GM10248 (cell line): ENCODE measurements around the gene GDF10.

Source experiments
- CTCF ChIA-PET: fragments of 300-600 bp; sonication (Branson Sonifier 250); formaldehyde crosslinking; extraction: SDS; loops from one replicate; lab custom pipeline; 2021; ENCODE audit warnings: antibody characterized with exemption; lab: Yijun Ruan, JAX
- POLR2A ChIA-PET: fragments of 350-650 bp; sonication (Branson Sonifier 250); formaldehyde crosslinking; extraction: SDS; loops from one replicate; lab custom pipeline; 2020; ENCODE audit warnings: antibody characterized with exemption; lab: Yijun Ruan, JAX
- DNase-seq: peaks from one replicate; pipeline ENCODE4 v3.0.0; 2012; ENCODE audit errors: extremely low spot score
- CTCF ChIP-seq: IDR thresholded peaks from 2 replicates; pipeline ENCODE4 v1.5.1; 2012; ENCODE audit warnings: mild to moderate bottlenecking, low read depth; ENCODE audit errors: extremely low read depth, missing control alignments, control extremely low read depth

GDF10 gene

GRCh38 chr10:47295411-47295810 is 4.6 kb upstream of the GDF10 start:
- TF ChIP-seq CTCF, result no peak
- ChIA-PET CTCF (no interaction called here), POLR2A (no interaction called here)
- DNase-seq, result no peak

GRCh38 chr10:47296156-47296894 is 3.7 kb upstream of the GDF10 start:
- TF ChIP-seq CTCF, result no peak
- no peak for DNase-seq
- POLR2A ChIA-PET, result no interaction called here
- CTCF ChIA-PET, result interaction anchor here (1.7 kb wide), 1 partner anchor 9 kb away, joined by 4 read pairs; no protein-coding TSS in a partner anchor

- POLR2A ChIA-PET, result no interaction called here
- no peak for DNase-seq
- no peak for TF ChIP-seq CTCF
- CTCF ChIA-PET, result interaction anchor here (0.7 to 2.8 kb wide), 4 partner anchors 10 to 44 kb away, joined by 3 to 8 read pairs (median 4); no protein-coding TSS in a partner anchor
These were observed 3.1 kb upstream of the GDF10 start for GRCh38 chr10:47296941-47297340.

GRCh38 chr10:47297866-47298540 is 2.0 kb upstream of the GDF10 start:
- DNase-seq, result no peak
- POLR2A ChIA-PET, result no interaction called here
- TF ChIP-seq CTCF, result no peak
- CTCF ChIA-PET, result interaction anchor here (1.0 to 2.8 kb wide), 4 partner anchors 11 to 43 kb away, joined by 4 to 8 read pairs (median 6); no protein-coding TSS in a partner anchor

GRCh38 chr10:47298715-47299114 is 1.3 kb upstream of the GDF10 start:
- ChIA-PET POLR2A (no interaction called here), CTCF (interaction anchor here (2.1 to 2.8 kb wide), 2 partner anchors 12 to 42 kb away, joined by 8 read pairs; no protein-coding TSS in a partner anchor)
- TF ChIP-seq CTCF, result no peak
- DNase-seq, result no peak

- no peak for TF ChIP-seq CTCF
- DNase-seq, result no peak
- ChIA-PET CTCF (interaction anchor here (1.1 kb wide), 1 partner anchor 9 kb away, joined by 3 read pairs; no protein-coding TSS in a partner anchor), POLR2A (no interaction called here)
These were observed 483 bp downstream of the GDF10 start for GRCh38 chr10:47300429-47300931.
